NB4 (cell line): ENCODE data around the gene ADGRB3.

Source experiments
- DNase-seq: peaks from one replicate; pipeline ENCODE4 v3.0.0; 2010; ENCODE audit warnings: low read depth
- H3K4me3 ChIP-seq: one replicate; pipeline ENCODE4 v1.5.1; 2011; ENCODE audit warnings: mild to moderate bottlenecking, low read depth, low read length, moderate library complexity
- CTCF ChIP-seq: IDR thresholded peaks from one replicate; pipeline ENCODE4 v1.5.1; 2012; ENCODE audit warnings: low read depth, low read length
- MAX ChIP-seq: IDR thresholded peaks from 2 replicates; pipeline ENCODE4 v1.6.1; 2011; ENCODE audit warnings: low read depth, low read length
- MYC ChIP-seq: IDR thresholded peaks from 2 replicates; pipeline ENCODE4 v1.6.1; 2011; ENCODE audit warnings: low read depth, low read length
- POLR2A ChIP-seq: IDR thresholded peaks from 2 replicates; pipeline ENCODE4 v1.6.1; 2011; ENCODE audit warnings: mild to moderate bottlenecking; ENCODE audit not compliant: insufficient read length; ENCODE audit errors: extremely low read depth

The ADGRB3 gene

GRCh38 chr6:68760941-68761676 lies 126.0 kb downstream of the ADGRB3 start:
- no peak for DNase-seq
- H3K4me3 ChIP-seq = no peak overlapping the region
- TF ChIP-seq MYC (no peak), CTCF (no peak), POLR2A (no peak), MAX (no peak)

- TF ChIP-seq MYC = no peak
- TF ChIP-seq POLR2A = no peak
- TF ChIP-seq CTCF = no peak
- no peak for TF ChIP-seq MAX
These were observed 126.9 kb downstream of the ADGRB3 start for GRCh38 chr6:68761985-68762384.

GRCh38 chr6:68771426-68771825 lies 136.3 kb downstream of the ADGRB3 start:
- H3K4me3 ChIP-seq = no peak overlapping the region
- no peak for DNase-seq
- TF ChIP-seq CTCF (no peak), POLR2A (no peak), MAX (no peak), MYC (no peak)

More at GRCh38 chr6:68761985-68762384, 126.9 kb downstream of the ADGRB3 start:
- DNase-seq = no peak
- H3K4me3 ChIP-seq = no peak overlapping the region

- no peak for DNase-seq
- no peak overlapping the region for H3K4me3 ChIP-seq
- TF ChIP-seq CTCF (no peak), MYC (no peak), MAX (no peak), POLR2A (no peak)
These were observed 139.8 kb downstream of the ADGRB3 start for GRCh38 chr6:68774843-68775242.

- no peak overlapping the region for H3K4me3 ChIP-seq
- TF ChIP-seq CTCF (no peak), POLR2A (no peak), MYC (no peak), MAX (no peak)
- DNase-seq = no peak
These were observed 141.3 kb downstream of the ADGRB3 start for GRCh38 chr6:68776354-68776753.

- H3K4me3 ChIP-seq = no peak overlapping the region
- TF ChIP-seq MAX = no peak
- TF ChIP-seq CTCF = no peak
- no peak for TF ChIP-seq MYC
- no peak for TF ChIP-seq POLR2A
- no peak for DNase-seq
These were observed 142.9 kb downstream of the ADGRB3 start for GRCh38 chr6:68777956-68778355.
